Measurements from ENCODE around the gene SYTL1. TPM values are rescaled to one million over a fixed set of nuclear protein-coding genes. Genes with fewer than 3 reads are reported as not detected.
A peak's percentile ranks its signal among the peaks of the same experiment; 100 is the strongest.

The SYTL1 gene
- total RNA-seq, 4 donors from 2014 or later = 5.2 to 9.2 (median 6.9) TPM

DNA sequence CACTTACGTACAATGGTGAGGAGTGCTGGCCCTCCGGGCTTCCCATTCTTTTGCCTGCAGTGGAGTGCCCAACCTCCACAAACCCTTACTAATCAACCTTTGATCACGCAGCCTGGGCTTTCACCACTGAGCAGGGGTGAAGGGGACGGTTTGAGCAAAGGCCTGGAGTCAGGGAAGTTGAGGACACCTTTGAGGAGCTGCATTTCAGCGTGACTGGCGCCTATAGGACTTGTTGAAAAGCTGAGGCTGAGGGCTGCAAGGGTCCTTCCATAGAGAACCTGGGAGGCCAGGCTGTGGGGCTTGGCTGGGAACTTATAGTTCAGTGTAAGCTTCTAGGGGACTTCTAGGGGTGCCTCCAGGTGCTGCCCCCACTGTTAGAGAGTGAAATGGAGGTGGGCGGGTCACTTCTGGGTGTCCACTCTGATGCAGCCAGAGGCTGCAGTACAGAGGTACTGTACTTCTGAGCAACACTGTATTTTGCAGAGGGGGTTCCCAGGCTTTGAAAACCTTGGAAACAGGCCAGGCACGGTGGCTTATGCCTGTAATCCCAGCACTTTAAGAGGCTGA, 9.8 kb downstream of the SYTL1 start:
- H3K27ac ChIP-seq = peak overlapping the region in 2 of 4 donors; percentile 12 to 30
- peak overlapping the region in 1 of 4 donors; percentile 16 for H3K4me3 ChIP-seq
- in situ Hi-C loops (cut with MboI; ENCODE audit: low pct_ligation_motif_present in 1 of 4, low pct_unique_long_range_greater_than_20kb in 1 of 4, low sequenced_read_pairs in 3 of 4) (no loop called here), intact Hi-C loops (cut with DNase I; ENCODE audit: low total_unique reads) (no loop called here)
- 56% methylated on average over 7 of the region's 8 CpGs; no CpG with 5 or more reads in 1 of the 2 donors for WGBS, 2 donors (ENCODE audit: low coverage in 1 of 2)
- no peaks in the 10 kb centered on the region for H3K27me3 ChIP-seq
- TF ChIP-seq CTCF (IDR thresholded peaks at IDR 0.05) = no peak
- no peak for TF ChIP-seq POLR2AphosphoS5 (IDR thresholded peaks at IDR 0.05)
- no peak for TF ChIP-seq EP300 (IDR thresholded peaks at IDR 0.05; ENCODE audit: low read depth)
- TF ChIP-seq POLR2A (IDR thresholded peaks at IDR 0.05) = no peak
- H3K9me3 ChIP-seq = no peaks in the 10 kb centered on the region
- no peaks in the 10 kb centered on the region for H3K36me3 ChIP-seq
- peaks cover 15 to 34% (median 29%) of the 10 kb centered on the region in 4 donors for H3K4me1 ChIP-seq
- no peak for DNase-seq

GRCh38 chr1:27353166-27353565, 11.3 kb downstream of the SYTL1 start:
- H3K27ac ChIP-seq = no peak overlapping the region
- in situ Hi-C loops (cut with MboI; ENCODE audit: low pct_ligation_motif_present in 1 of 4, low pct_unique_long_range_greater_than_20kb in 1 of 4, low sequenced_read_pairs in 3 of 4) (no loop called here), intact Hi-C loops (cut with DNase I; ENCODE audit: low total_unique reads) (no loop called here)
- DNase-seq = no peak
- no peaks in the 10 kb centered on the region for H3K27me3 ChIP-seq
- WGBS, 2 donors (ENCODE audit: low coverage in 1 of 2) = 93% methylated on average over 10 of the region's 13 CpGs; no CpG with 5 or more reads in 1 of the 2 donors
- H3K4me1 ChIP-seq = peaks cover 23 to 46% (median 43%) of the 10 kb centered on the region in 4 donors
- H3K36me3 ChIP-seq = no peaks in the 10 kb centered on the region
- no peak overlapping the region for H3K4me3 ChIP-seq
- TF ChIP-seq POLR2A (IDR thresholded peaks at IDR 0.05) = no peak
- TF ChIP-seq EP300 (IDR thresholded peaks at IDR 0.05; ENCODE audit: low read depth) = no peak
- H3K9me3 ChIP-seq = no peaks in the 10 kb centered on the region

DNA sequence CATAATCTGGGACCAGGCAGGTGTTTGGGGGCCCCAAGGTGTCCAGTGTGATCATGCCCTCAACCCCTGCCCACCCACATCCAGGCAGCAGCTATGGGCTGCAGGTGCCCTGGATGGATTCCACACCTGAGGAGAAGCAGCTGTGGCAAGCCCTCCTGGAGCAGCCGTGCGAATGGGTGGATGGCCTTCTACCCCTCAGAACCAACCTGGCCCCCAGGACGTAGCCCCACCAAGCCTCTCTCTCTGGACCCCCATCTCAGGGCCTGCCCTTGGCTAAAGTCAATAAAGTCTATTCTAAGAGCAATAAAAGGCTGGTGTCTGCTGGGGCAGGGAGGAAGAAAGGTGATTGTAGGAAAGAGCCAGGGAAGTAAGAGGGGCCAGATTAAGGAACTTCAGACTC, 11.8 kb downstream of the SYTL1 start:
- TF ChIP-seq POLR2A (IDR thresholded peaks at IDR 0.05) = no peak
- TF ChIP-seq CTCF (IDR thresholded peaks at IDR 0.05) = no peak
- no peak for TF ChIP-seq EP300 (IDR thresholded peaks at IDR 0.05; ENCODE audit: low read depth)
- no peak for TF ChIP-seq POLR2AphosphoS5 (IDR thresholded peaks at IDR 0.05)
- Histone ChIP-seq H3K36me3 (no peaks in the 10 kb centered on the region), H3K4me1 (peaks cover 23 to 46% (median 43%) of the 10 kb centered on the region in 4 donors), H3K27me3 (no peaks in the 10 kb centered on the region), H3K27ac (no peak overlapping the region), H3K9me3 (no peaks in the 10 kb centered on the region), H3K4me3 (no peak overlapping the region)
- in situ Hi-C loops (cut with MboI; ENCODE audit: low pct_ligation_motif_present in 1 of 4, low pct_unique_long_range_greater_than_20kb in 1 of 4, low sequenced_read_pairs in 3 of 4) = no loop called here
- intact Hi-C loops (cut with DNase I; ENCODE audit: low total_unique reads) = no loop called here
- DNase-seq = no peak
- 80% methylated on average over 3 of the region's 3 CpGs; no CpG with 5 or more reads in 1 of the 2 donors for WGBS, 2 donors (ENCODE audit: low coverage in 1 of 2)

DNA sequence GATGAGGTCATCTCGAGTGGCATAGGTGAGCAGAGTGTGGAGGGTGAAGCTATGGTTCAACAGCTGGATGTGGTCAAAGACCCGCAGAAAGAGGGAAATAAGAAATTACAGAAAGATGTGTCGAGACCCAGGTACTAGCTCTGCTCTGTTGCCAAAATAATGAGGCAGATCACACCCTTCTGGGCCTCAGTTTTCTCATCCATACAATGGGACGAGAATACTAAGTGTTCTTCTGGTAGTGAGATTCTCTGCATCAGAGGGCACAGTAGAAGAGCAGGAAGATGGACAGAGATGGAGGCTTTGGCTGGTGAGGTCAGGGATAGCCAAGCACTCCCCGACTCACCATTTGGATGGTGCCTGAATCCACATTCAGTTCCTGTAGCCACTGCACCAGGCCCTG, 13.9 kb downstream of the SYTL1 start:
- intact Hi-C loops (cut with DNase I; ENCODE audit: low total_unique reads) (loop anchor here (2.0 kb wide), 1 partner anchor 39 kb away; no protein-coding TSS in a partner anchor), in situ Hi-C loops (cut with MboI; ENCODE audit: low pct_ligation_motif_present in 1 of 4, low pct_unique_long_range_greater_than_20kb in 1 of 4, low sequenced_read_pairs in 3 of 4) (no loop called here)
- H3K36me3 ChIP-seq = no peaks in the 10 kb centered on the region
- H3K4me3 ChIP-seq = no peak overlapping the region
- H3K4me1 ChIP-seq = peaks cover 12 to 36% (median 32%) of the 10 kb centered on the region in 4 donors
- DNase-seq = no peak
- no peaks in the 10 kb centered on the region for H3K27me3 ChIP-seq
- H3K27ac ChIP-seq = no peak overlapping the region
- WGBS, 2 donors (ENCODE audit: low coverage in 1 of 2) = 84 to 87% methylated on average over 3 to 5 of the region's 5 CpGs
- TF ChIP-seq CTCF (IDR thresholded peaks at IDR 0.05) (no peak), EP300 (IDR thresholded peaks at IDR 0.05; ENCODE audit: low read depth) (no peak), POLR2A (IDR thresholded peaks at IDR 0.05) (no peak), POLR2AphosphoS5 (IDR thresholded peaks at IDR 0.05) (no peak)
- H3K9me3 ChIP-seq = no peaks in the 10 kb centered on the region

Measured in transverse colon (tissue), 4 donors.